Measurements from ENCODE around the gene PRPH2.

DNA sequence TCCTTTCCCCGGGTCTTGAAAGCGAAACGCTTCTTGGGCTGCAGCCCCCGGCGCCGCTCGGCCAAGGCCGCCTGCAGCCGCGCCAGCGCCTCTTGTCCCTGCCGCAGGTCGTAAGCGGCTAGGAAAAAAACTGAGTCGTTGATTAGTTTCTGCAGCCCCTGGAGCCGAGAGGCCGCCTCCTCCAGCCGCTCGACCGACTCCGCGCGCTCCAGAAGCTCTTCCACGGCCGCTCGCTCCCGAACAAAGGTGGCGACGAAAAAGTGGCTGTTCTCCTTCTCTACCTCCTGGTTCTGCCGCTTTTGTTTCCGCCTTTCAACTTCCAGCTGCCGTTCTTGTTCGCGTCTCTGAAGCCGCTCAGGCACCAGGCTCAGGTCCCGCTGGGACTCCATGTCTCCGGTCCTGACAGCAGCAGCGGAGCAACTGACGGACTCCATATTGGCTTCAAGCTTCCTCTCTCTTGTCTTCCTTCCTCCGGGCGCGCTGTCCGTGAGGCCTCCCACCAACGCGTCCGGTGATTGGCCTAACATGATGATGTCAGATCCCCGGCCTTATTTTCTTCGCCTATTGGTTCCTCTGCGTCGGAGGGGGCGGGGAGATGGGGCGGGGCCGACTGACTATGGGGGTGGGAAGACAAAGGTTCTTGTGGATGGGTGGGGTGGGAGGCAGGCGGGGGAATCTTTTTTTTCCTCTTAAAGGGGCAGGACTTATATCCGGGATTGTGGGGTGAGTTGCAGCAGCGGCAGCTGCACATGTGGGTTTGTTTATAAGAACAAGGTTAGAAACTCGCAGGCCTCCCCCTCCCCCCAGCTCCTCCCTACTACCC is 23.5 kb upstream of the PRPH2 start, which contains the start of gene TBCC:
- TF ChIP-seq, protein P1, sequence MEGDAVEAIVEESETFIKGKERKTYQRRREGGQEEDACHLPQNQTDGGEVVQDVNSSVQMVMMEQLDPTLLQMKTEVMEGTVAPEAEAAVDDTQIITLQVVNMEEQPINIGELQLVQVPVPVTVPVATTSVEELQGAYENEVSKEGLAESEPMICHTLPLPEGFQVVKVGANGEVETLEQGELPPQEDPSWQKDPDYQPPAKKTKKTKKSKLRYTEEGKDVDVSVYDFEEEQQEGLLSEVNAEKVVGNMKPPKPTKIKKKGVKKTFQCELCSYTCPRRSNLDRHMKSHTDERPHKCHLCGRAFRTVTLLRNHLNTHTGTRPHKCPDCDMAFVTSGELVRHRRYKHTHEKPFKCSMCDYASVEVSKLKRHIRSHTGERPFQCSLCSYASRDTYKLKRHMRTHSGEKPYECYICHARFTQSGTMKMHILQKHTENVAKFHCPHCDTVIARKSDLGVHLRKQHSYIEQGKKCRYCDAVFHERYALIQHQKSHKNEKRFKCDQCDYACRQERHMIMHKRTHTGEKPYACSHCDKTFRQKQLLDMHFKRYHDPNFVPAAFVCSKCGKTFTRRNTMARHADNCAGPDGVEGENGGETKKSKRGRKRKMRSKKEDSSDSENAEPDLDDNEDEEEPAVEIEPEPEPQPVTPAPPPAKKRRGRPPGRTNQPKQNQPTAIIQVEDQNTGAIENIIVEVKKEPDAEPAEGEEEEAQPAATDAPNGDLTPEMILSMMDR (conservative IDR thresholded peaks at IDR 0.05), result no peak
- no peak for TF ChIP-seq EZH2 (IDR thresholded peaks at IDR 0.05; ENCODE audit: low read depth)

Data from PC-9 (cell line).